Progenitor cell of endocrine pancreas (in vitro differentiated cells): ENCODE measurements around the gene GH2. TPM values are rescaled to one million over a fixed set of nuclear protein-coding genes. Genes with fewer than 3 reads are reported as not detected.
"Not testable (repeated sequence)": the region's sequence is repeated elsewhere in the genome, so short reads cannot be mapped to it uniquely, and the experiment has no call there.

Experiments used
- DNase-seq: peaks from one replicate; pipeline ENCODE4 v3.0.0; 2021; ENCODE audit warnings: low spot score; ENCODE audit not compliant: unreplicated experiment
- H3K27ac Mint-ChIP-seq: 2 replicates; pipeline ENCODE4 v1.8.0; 2021; ENCODE audit warnings: mild to moderate bottlenecking, moderate library complexity, mixed read lengths
- H3K27me3 Mint-ChIP-seq: 2 replicates; pipeline ENCODE4 v1.8.0; 2021; ENCODE audit warnings: mixed read lengths
- H3K36me3 Mint-ChIP-seq: 2 replicates; pipeline ENCODE4 v1.8.0; 2022; ENCODE audit warnings: mixed read lengths; ENCODE audit not compliant: insufficient read depth
- H3K4me1 Mint-ChIP-seq: 2 replicates; pipeline ENCODE4 v1.8.0; 2021; ENCODE audit warnings: low read depth, mixed read lengths
- H3K4me3 Mint-ChIP-seq: 2 replicates; pipeline ENCODE4 v1.8.0; 2021; ENCODE audit warnings: low read depth, mild to moderate bottlenecking, moderate library complexity, mixed read lengths
- H3K9me3 Mint-ChIP-seq: 2 replicates; pipeline ENCODE4 v1.8.0; 2021; ENCODE audit warnings: low read depth, mixed read lengths
- total RNA-seq: library from RNA; stranded (reverse); gene quantifications from 2 replicates; pipeline ENCODE4 v1.2.1, GENCODE V29; 2021
- TF ChIP-seq, protein P1 (sequence below): fragments of 200-600 bp; sonication (generic); IDR thresholded peaks from one replicate; pipeline ENCODE4 v1.5.0; 2021; ENCODE audit warnings: antibody characterized with exemption, mild to moderate bottlenecking; ENCODE audit not compliant: unreplicated experiment

The GH2 gene
- total RNA-seq, 1 donor from 2014 or later: not detected

DNA sequence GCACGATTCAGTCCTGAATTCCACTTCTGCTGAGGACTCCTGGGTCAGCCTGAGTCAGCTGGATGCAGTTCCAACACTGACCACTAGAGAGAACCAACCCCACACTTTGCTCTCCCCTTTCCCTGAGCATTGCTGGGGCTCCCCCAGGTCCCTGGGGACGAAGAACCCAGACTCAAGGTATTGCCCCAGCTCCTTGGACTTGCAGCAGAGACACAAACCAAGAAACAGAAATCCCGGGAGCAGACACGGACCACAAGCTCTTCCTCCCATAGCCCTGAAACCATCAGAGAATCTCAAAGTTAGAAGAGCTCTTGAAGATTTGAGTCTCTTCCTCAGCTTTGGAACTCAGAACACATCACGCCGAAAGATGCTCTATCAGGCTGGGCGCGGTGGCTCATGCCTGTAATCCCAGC, 37.6 kb upstream of the GH2 start:
- TF ChIP-seq, protein P1, sequence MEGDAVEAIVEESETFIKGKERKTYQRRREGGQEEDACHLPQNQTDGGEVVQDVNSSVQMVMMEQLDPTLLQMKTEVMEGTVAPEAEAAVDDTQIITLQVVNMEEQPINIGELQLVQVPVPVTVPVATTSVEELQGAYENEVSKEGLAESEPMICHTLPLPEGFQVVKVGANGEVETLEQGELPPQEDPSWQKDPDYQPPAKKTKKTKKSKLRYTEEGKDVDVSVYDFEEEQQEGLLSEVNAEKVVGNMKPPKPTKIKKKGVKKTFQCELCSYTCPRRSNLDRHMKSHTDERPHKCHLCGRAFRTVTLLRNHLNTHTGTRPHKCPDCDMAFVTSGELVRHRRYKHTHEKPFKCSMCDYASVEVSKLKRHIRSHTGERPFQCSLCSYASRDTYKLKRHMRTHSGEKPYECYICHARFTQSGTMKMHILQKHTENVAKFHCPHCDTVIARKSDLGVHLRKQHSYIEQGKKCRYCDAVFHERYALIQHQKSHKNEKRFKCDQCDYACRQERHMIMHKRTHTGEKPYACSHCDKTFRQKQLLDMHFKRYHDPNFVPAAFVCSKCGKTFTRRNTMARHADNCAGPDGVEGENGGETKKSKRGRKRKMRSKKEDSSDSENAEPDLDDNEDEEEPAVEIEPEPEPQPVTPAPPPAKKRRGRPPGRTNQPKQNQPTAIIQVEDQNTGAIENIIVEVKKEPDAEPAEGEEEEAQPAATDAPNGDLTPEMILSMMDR: peak; percentile 74
- H3K9me3 Mint-ChIP-seq: no peaks in the 10 kb centered on the region
- H3K27me3 Mint-ChIP-seq: peaks cover 38% of the 10 kb centered on the region
- no peak overlapping the region for H3K27ac Mint-ChIP-seq
- H3K4me3 Mint-ChIP-seq: no peak overlapping the region
- no peaks in the 10 kb centered on the region for H3K4me1 Mint-ChIP-seq
- DNase-seq: peak; percentile 50
- no peaks in the 10 kb centered on the region for H3K36me3 Mint-ChIP-seq

DNA sequence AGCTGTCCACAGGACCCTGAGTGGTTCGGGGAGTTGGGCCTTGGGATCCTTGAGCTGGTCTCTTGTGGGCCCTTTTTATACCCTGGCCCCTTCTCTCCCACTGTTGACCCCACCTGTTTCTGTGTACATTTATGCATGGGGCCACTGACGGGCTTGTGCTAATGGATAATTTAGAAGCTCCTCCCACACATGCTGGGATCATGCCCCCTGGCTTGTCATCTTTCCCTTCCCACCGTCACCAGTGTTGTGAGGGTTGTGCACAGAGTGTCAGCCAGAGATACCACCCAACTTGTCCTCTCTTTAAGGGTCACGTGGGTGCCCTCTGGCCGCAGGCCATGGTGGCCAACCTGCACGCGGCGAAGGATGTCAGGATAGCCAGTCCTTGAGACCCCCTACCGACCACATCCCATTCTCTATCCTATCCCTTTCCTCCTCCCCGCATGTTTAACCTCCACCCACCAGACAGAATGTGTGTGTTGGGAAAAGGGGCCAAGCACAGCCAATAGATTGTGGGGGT, 37.1 kb upstream of the GH2 start, which contains the start of gene GH1:
Gene GH1 (minus strand): TSS at position 51 of the 517 bp plus-strand sequence. CDS start 63 bp downstream, outside the sequence.
- not testable (repeated sequence) for H3K27ac Mint-ChIP-seq, H3K4me1 Mint-ChIP-seq, DNase-seq, H3K9me3 Mint-ChIP-seq, H3K4me3 Mint-ChIP-seq, H3K36me3 Mint-ChIP-seq
- peaks cover 38% of the 10 kb centered on the region for H3K27me3 Mint-ChIP-seq

DNA sequence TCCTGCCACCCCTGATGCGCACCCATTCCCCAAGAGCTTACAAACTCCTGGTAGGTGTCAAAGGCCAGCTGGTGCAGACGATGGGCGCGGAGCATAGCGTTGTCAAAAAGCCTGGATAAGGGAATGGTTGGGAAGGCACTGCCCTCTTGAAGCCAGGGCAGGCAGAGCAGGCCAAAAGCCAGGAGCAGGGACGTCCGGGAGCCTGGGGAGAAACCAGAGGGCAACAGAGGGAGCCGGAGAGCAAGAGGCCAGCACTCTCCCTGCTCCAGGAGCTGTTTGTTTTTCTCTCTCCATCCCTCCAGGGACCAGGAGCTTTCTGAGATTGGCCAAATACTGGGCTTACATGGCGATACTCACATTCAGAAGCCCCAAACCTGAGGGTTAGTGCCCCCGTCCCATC, 36.6 kb upstream of the GH2 start:
- Mint-ChIP-seq H3K4me1 (no peaks in the 10 kb centered on the region), H3K36me3 (no peaks in the 10 kb centered on the region), H3K27ac (no peak overlapping the region), H3K9me3 (no peaks in the 10 kb centered on the region), H3K4me3 (no peak overlapping the region), H3K27me3 (peaks cover 38% of the 10 kb centered on the region)
- TF ChIP-seq, protein P1: no peak
- no peak for DNase-seq

DNA sequence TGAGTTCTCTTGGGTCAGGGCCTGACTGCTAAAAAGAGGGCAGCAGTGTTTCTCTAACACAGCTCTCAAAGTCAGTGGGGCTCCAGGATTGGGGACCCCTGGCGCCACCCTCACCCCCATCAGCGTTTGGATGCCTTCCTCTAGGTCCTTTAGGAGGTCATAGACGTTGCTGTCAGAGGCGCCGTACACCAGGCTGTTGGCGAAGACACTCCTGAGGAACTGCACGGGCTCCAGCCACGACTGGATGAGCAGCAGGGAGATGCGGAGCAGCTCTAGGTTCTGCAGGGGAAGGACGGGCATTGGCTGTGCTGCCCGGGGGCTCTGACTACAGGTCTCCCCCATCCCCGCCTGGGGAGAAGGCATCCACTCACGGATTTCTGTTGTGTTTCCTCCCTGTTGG, 35.9 kb upstream of the GH2 start:
- peaks cover 38% of the 10 kb centered on the region for H3K27me3 Mint-ChIP-seq
- no peak overlapping the region for H3K4me3 Mint-ChIP-seq
- no peak for DNase-seq
- TF ChIP-seq, protein P1: no peak
- H3K4me1 Mint-ChIP-seq: no peaks in the 10 kb centered on the region
- H3K9me3 Mint-ChIP-seq: no peaks in the 10 kb centered on the region
- H3K27ac Mint-ChIP-seq: no peak overlapping the region
- H3K36me3 Mint-ChIP-seq: no peaks in the 10 kb centered on the region

DNA sequence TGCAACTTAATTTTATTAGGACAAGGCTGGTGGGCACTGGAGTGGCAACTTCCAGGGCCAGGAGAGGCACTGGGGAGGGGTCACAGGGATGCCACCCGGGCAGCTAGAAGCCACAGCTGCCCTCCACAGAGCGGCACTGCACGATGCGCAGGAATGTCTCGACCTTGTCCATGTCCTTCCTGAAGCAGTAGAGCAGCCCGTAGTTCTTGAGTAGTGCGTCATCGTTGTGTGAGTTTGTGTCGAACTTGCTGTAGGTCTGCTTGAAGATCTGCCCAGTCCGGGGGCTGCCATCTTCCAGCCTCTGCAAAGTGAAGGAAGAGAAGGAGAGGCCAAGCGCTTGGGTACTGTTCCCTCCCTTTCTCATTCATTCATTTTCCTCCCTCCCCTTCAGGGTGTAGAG, 35.5 kb upstream of the GH2 start:
- peaks cover 37% of the 10 kb centered on the region for H3K27me3 Mint-ChIP-seq
- not testable (repeated sequence) for H3K36me3 Mint-ChIP-seq, H3K9me3 Mint-ChIP-seq, H3K4me3 Mint-ChIP-seq, H3K4me1 Mint-ChIP-seq, DNase-seq, H3K27ac Mint-ChIP-seq

DNA sequence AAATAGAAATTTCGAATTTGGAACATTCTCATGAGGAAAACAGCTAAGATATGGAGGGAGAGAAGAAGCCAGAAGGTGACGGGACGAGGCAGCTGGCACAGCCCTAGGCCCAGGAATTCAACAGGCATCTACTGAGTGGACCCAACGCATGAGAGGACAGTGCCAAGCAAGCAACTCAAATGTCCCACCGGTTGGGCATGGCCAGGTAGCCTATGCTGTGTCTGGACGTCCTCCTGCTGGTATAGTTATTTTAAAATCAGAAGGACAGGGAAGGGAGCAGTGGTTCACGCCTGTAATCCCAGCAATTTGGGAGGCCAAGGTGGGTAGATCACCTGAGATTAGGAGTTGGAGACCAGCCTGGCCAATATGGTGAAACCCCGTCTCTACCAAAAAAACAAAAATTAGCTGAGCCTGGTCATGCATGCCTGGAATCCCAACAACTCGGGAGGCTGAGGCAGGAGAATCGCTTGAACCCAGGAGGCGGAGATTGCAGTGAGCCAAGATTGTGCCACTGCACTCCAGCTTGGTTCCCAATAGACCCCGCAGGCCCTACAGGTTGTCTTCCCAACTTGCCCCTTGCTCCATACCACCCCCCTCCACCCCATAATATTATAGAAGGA, 34.9 kb upstream of the GH2 start:
- no peak for DNase-seq

DNA sequence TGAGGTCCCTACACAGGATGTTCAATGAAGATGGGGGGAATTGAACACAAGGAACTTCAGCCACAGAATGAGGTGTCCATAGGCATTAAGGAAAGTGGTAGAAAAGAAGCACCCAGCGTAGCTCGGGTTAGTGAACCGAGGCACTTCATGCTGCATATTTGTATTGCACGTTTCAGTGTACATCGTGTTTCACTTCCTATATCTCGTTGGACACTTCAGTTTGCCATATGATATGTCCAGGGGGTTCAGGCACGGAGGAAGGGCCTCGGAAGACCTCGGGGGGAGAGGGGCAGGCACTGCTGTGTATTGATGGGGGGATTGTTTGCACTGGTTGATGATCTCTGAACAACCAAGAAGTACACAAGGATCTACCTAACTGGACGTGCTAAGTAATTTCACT, 34.0 kb upstream of the GH2 start:
- H3K36me3 Mint-ChIP-seq, H3K4me1 Mint-ChIP-seq, H3K27ac Mint-ChIP-seq, H3K9me3 Mint-ChIP-seq, H3K4me3 Mint-ChIP-seq, DNase-seq: not testable (repeated sequence)
- H3K27me3 Mint-ChIP-seq: peaks cover 46% of the 10 kb centered on the region

More for the DNA sequence above, 34.9 kb upstream of the GH2 start:
- H3K36me3 Mint-ChIP-seq: no peaks in the 10 kb centered on the region
- no peaks in the 10 kb centered on the region for H3K9me3 Mint-ChIP-seq
- H3K4me1 Mint-ChIP-seq: no peaks in the 10 kb centered on the region
- H3K27ac Mint-ChIP-seq: no peak overlapping the region
- TF ChIP-seq, protein P1: no peak
- peaks cover 40% of the 10 kb centered on the region for H3K27me3 Mint-ChIP-seq
- no peak overlapping the region for H3K4me3 Mint-ChIP-seq
